ENCODE results near the gene FASTK.

DNA sequence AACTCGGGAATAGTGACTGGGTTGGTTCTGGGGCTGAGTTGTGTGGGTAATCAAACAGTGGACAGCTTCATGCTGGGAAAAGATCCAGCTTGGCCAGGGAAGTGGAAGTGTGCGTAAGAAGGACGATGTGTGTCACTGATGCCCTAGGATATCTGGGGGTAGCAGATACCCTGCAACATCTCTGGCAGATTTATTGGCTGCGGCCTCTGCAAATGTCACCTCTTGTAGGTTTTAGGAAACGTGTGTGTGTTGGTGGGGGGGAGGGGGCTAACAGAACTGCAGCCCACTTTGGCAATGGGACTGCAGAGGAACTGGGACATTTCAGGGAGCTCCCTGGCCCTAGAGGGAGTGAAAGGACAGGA, 4.7 kb upstream of the FASTK start:
- TF ChIP-seq, protein P1, sequence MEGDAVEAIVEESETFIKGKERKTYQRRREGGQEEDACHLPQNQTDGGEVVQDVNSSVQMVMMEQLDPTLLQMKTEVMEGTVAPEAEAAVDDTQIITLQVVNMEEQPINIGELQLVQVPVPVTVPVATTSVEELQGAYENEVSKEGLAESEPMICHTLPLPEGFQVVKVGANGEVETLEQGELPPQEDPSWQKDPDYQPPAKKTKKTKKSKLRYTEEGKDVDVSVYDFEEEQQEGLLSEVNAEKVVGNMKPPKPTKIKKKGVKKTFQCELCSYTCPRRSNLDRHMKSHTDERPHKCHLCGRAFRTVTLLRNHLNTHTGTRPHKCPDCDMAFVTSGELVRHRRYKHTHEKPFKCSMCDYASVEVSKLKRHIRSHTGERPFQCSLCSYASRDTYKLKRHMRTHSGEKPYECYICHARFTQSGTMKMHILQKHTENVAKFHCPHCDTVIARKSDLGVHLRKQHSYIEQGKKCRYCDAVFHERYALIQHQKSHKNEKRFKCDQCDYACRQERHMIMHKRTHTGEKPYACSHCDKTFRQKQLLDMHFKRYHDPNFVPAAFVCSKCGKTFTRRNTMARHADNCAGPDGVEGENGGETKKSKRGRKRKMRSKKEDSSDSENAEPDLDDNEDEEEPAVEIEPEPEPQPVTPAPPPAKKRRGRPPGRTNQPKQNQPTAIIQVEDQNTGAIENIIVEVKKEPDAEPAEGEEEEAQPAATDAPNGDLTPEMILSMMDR (conservative IDR thresholded peaks at IDR 0.05; ENCODE audit: low read length): no peak
- no peak for TF ChIP-seq EZH2phosphoT487 (IDR thresholded peaks at IDR 0.05; ENCODE audit: borderline replicate concordance)

All from Loucy (cell line).